DMS153 treated with DMSO at 0.1 percent for 48 hours (cell line): ENCODE data around the gene AK8.

ENCODE experiments used
- DNase-seq: peaks from one replicate; lab custom pipeline; 2025; ENCODE audit not compliant: unreplicated experiment; lab: John Stamatoyannopoulos, UW

The AK8 gene

GRCh38 chr9:132745756-132746709, 132.1 kb downstream of the AK8 start:
- DNase-seq: no peak

GRCh38 chr9:132744881-132745755, 133.0 kb downstream of the AK8 start:
- DNase-seq: peak; percentile 28

- DNase-seq: no peak
Observed at GRCh38 chr9:132743931-132744479, 134.1 kb downstream of the AK8 start.

GRCh38 chr9:132742821-132743311, 135.2 kb downstream of the AK8 start:
- no peak for DNase-seq

- DNase-seq: no peak
Observed at GRCh38 chr9:132740526-132741309, 137.4 kb downstream of the AK8 start.

GRCh38 chr9:132739710-132740310, 138.3 kb downstream of the AK8 start:
- DNase-seq: no peak

GRCh38 chr9:132733260-132733815, 144.7 kb downstream of the AK8 start:
- DNase-seq: no peak

- DNase-seq: peak; percentile 27
Observed at GRCh38 chr9:132732326-132733259, 145.5 kb downstream of the AK8 start.

- DNase-seq: no peak
Observed at GRCh38 chr9:132731230-132731629, 146.9 kb downstream of the AK8 start.

GRCh38 chr9:132730054-132731033, 147.7 kb downstream of the AK8 start:
- no peak for DNase-seq

GRCh38 chr9:132729235-132729890, 148.7 kb downstream of the AK8 start:
- DNase-seq: no peak

GRCh38 chr9:132728497-132728896, 149.6 kb downstream of the AK8 start:
- DNase-seq: no peak

- no peak for DNase-seq
Observed at GRCh38 chr9:132728071-132728470, 150.0 kb downstream of the AK8 start.

GRCh38 chr9:132726576-132727130, 151.4 kb downstream of the AK8 start:
- DNase-seq: no peak

- no peak for DNase-seq
Observed at GRCh38 chr9:132725306-132725705, 152.8 kb downstream of the AK8 start.

- no peak for DNase-seq
Observed at GRCh38 chr9:132723809-132724208, 154.3 kb downstream of the AK8 start.
